ENCODE data around the gene CHPT1. TPM values are rescaled to one million over a fixed set of nuclear protein-coding genes. Genes with fewer than 3 reads are reported as not detected.

The CHPT1 gene
- total RNA-seq: 12.8 TPM
- 34.4 TPM for polyA plus RNA-seq
- long read RNA-seq, donor 1, partial matches to known transcripts: 0 of 1 reads
- long read RNA-seq, donor 1, other reads (novel, unspliced or antisense): 0 of 1 reads
- long read RNA-seq, donor 2: 0 reads
- long read RNA-seq, donor 3, partial matches to known transcripts: 0 of 1 reads
- long read RNA-seq, donor 3, other reads (novel, unspliced or antisense): 0 of 1 reads
- long read RNA-seq, donor 4, partial matches to known transcripts: 0 of 1 reads
- long read RNA-seq, donor 4, other reads (novel, unspliced or antisense): 0 of 1 reads
- long read RNA-seq, donor 5, transcript CHPT1-201 (9 exons, 1,585 nt): major isoform, 7 of 26 reads
- long read RNA-seq, donor 5, partial matches to known transcripts: 17 of 26 reads
- long read RNA-seq, donor 5, other reads (novel, unspliced or antisense): 0 of 26 reads
- long read RNA-seq, donor 6, partial matches to known transcripts: 0 of 3 reads
- long read RNA-seq, donor 6, other reads (novel, unspliced or antisense): 0 of 3 reads
- long read RNA-seq, donor 7, transcript CHPT1-201 (9 exons, 1,585 nt): major isoform, 6 of 7 reads
- long read RNA-seq, donor 7, partial matches to known transcripts: 0 of 7 reads
- long read RNA-seq, donor 7, other reads (novel, unspliced or antisense): 0 of 7 reads
- long read RNA-seq, donor 8, partial matches to known transcripts: 0 of 1 reads
- long read RNA-seq, donor 8, other reads (novel, unspliced or antisense): 0 of 1 reads
- long read RNA-seq, donor 9, transcript CHPT1-201 (9 exons, 1,585 nt): major isoform, 5 of 5 reads
- long read RNA-seq, donor 9, partial matches to known transcripts: 0 of 5 reads
- long read RNA-seq, donor 9, other reads (novel, unspliced or antisense): 0 of 5 reads
- long read RNA-seq, donor 10, partial matches to known transcripts: 11 of 16 reads
- long read RNA-seq, donor 10, other reads (novel, unspliced or antisense): 0 of 16 reads

GRCh38 chr12:101697197-101697929 lies at the start of gene CHPT1:
TSS of gene CHPT1 (plus strand) at chr12:101697640. CDS start at chr12:101697862, 222 bp downstream.
- H3K27ac ChIP-seq (ENCODE audit: low read depth in 1 of 2, low read length in 1 of 2): peak within 1 kb of the TSS in 1 of 2 donors; percentile 81
- DNase-seq (ENCODE audit: low read depth in 6 of 9, low spot score in 9 of 9): peak in 7 of 9 donors; percentile 27 to 67 (median 42)

DNA sequence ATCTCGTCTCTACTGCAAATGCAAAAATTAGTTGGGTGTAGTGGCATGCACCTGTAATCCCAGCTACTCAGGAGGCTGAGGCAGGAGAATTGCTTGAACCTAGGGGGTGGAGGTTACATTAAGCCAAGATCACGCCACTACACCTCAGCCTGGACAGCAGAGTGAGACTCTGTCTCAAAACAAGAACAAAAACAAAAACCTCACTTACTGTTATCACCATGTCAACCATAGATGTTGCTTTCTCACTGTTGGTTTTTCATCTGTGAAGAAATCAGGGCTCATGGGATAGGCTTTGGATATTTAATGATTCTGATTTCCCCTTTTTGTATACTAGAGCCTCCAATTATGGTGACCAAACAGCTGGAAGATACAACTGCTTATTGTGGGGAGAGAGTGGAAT lies 49.7 kb upstream of the CHPT1 start:
- WGBS: 94% methylated on average over 2 of the region's 2 CpGs
- Histone ChIP-seq H3K27ac (ENCODE audit: low read depth in 1 of 2, low read length in 1 of 2) (no peak overlapping the region), H3K9me3 (ENCODE audit: control insufficient read depth in 2 of 2, insufficient read depth in 1 of 2, low read length in 1 of 2) (no peaks in the 10 kb centered on the region), H3K27me3 (ENCODE audit: control insufficient read depth in 2 of 2, insufficient read depth in 1 of 2, low read length in 1 of 2) (peaks cover 0 to 2% of the 10 kb centered on the region in 2 donors), H3K4me1 (ENCODE audit: control insufficient read depth in 2 of 2, insufficient read depth in 2 of 2, low read length in 2 of 2) (peaks cover 0 to under 1% of the 10 kb centered on the region in 2 donors), H3K36me3 (ENCODE audit: control insufficient read depth in 2 of 2, insufficient read depth in 2 of 2, low read length in 1 of 2) (no peaks in the 10 kb centered on the region), H3K4me3 (ENCODE audit: low read length in 2 of 2) (no peak overlapping the region)
- no peak for DNase-seq (ENCODE audit: low read depth in 6 of 9, low spot score in 9 of 9)

More at GRCh38 chr12:101697197-101697929, at the start of gene CHPT1:
- H3K27me3 ChIP-seq (ENCODE audit: control insufficient read depth in 2 of 2, insufficient read depth in 1 of 2, low read length in 1 of 2): peaks cover 0 to 6% of the 10 kb centered on the region in 2 donors
- under 1% methylated on average over 80 of the region's 80 CpGs for WGBS
- no peaks in the 10 kb centered on the region for H3K9me3 ChIP-seq (ENCODE audit: control insufficient read depth in 2 of 2, insufficient read depth in 1 of 2, low read length in 1 of 2)
- H3K4me3 ChIP-seq (ENCODE audit: low read length in 2 of 2): peak within 1 kb of the TSS; percentile 65 to 89
- H3K4me1 ChIP-seq (ENCODE audit: control insufficient read depth in 2 of 2, insufficient read depth in 2 of 2, low read length in 2 of 2): peaks cover 5 to 11% of the 10 kb centered on the region in 2 donors
- H3K36me3 ChIP-seq (ENCODE audit: control insufficient read depth in 2 of 2, insufficient read depth in 2 of 2, low read length in 1 of 2): no peaks in the 10 kb centered on the region

DNA sequence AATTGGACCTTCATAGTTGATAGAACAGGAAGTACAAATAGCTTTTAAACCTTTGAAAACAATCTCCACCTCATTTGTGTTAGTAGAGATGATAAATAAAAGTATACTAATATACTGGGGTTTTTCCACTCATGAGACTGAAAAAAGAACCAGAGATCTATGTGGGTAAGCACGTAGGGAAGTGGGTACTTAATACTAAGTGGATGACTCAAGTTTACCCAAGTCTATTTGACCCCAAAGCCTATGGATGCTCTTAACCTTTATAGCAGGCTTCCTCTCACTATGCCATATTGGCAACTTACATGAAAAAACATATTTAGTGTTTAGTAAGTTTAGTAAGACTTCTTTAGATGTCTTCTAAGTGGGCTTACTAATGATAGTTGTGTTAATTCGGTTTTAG lies 49.2 kb upstream of the CHPT1 start:
- H3K4me3 ChIP-seq (ENCODE audit: low read length in 2 of 2): no peak overlapping the region
- no peak overlapping the region for H3K27ac ChIP-seq (ENCODE audit: low read depth in 1 of 2, low read length in 1 of 2)
- H3K36me3 ChIP-seq (ENCODE audit: control insufficient read depth in 2 of 2, insufficient read depth in 2 of 2, low read length in 1 of 2): no peaks in the 10 kb centered on the region
- WGBS: 89% methylated on average over 2 of the region's 2 CpGs
- no peaks in the 10 kb centered on the region for H3K27me3 ChIP-seq (ENCODE audit: control insufficient read depth in 2 of 2, insufficient read depth in 1 of 2, low read length in 1 of 2)
- DNase-seq (ENCODE audit: low read depth in 6 of 9, low spot score in 9 of 9): no peak
- no peaks in the 10 kb centered on the region for H3K9me3 ChIP-seq (ENCODE audit: control insufficient read depth in 2 of 2, insufficient read depth in 1 of 2, low read length in 1 of 2)
- no peaks in the 10 kb centered on the region for H3K4me1 ChIP-seq (ENCODE audit: control insufficient read depth in 2 of 2, insufficient read depth in 2 of 2, low read length in 2 of 2)

DNA sequence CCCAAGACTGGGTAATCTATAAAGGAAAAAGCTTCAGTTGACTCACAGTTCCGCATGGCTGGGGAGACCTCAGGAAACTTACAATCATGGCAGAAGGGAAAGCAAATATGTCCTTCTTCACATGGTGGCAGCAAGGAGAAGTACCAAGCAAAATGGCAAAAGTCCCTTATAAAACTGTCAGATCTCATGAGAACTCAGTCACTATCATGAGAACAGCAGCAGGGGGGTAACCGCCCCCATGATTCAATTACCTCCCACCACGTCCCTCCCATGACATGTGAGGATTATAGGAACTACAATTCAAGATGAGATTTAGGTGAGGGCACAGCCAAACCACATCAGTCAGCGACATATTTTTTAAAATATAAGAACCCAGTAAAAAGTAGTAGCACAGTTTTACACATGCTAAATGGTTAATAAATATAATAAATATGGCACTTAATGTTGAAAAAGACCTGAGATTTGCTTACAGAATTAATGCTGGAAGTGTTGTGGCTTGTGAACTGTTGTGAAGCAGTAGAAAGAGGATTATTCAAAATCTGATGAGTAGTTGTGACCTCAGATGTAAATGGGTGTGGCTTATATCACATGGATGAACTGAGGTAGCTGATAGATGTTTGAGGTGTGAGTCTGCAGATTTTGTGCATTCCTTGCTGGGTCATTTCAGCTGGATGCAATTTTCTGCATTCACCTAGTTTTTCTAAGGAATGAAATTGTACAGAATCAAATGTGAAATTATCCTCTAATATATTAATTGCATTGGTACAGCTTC lies 46.9 kb upstream of the CHPT1 start:
- Histone ChIP-seq H3K4me1 (ENCODE audit: control insufficient read depth in 2 of 2, insufficient read depth in 2 of 2, low read length in 2 of 2) (no peaks in the 10 kb centered on the region), H3K4me3 (ENCODE audit: low read length in 2 of 2) (no peak overlapping the region), H3K36me3 (ENCODE audit: control insufficient read depth in 2 of 2, insufficient read depth in 2 of 2, low read length in 1 of 2) (no peaks in the 10 kb centered on the region), H3K27ac (ENCODE audit: low read depth in 1 of 2, low read length in 1 of 2) (no peak overlapping the region), H3K27me3 (ENCODE audit: control insufficient read depth in 2 of 2, insufficient read depth in 1 of 2, low read length in 1 of 2) (no peaks in the 10 kb centered on the region), H3K9me3 (ENCODE audit: control insufficient read depth in 2 of 2, insufficient read depth in 1 of 2, low read length in 1 of 2) (no peaks in the 10 kb centered on the region)
- 81% methylated on average over 4 of the region's 4 CpGs for WGBS
- no peak for DNase-seq (ENCODE audit: low read depth in 6 of 9, low spot score in 9 of 9)

DNA sequence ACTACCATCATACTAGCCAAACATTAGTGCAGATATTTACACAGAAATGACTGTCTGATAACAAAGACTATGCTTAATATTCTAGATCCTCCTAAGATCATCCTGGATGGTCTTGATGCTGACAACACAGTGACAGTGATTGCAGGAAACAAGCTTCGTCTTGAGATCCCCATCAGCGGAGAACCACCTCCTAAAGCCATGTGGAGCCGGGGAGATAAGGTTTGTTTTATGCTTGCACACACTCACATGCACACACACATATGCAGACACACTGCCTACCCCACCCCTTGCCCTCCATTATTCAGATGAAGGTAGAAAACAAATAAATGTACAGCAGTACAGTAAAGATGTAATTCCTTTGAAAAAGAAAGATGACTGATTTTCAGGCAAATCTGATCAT lies 44.4 kb upstream of the CHPT1 start:
- no peak for DNase-seq (ENCODE audit: low read depth in 6 of 9, low spot score in 9 of 9)
- H3K27me3 ChIP-seq (ENCODE audit: control insufficient read depth in 2 of 2, insufficient read depth in 1 of 2, low read length in 1 of 2): no peaks in the 10 kb centered on the region
- H3K4me3 ChIP-seq (ENCODE audit: low read length in 2 of 2): no peak overlapping the region
- 92% methylated on average over 3 of the region's 3 CpGs for WGBS
- H3K4me1 ChIP-seq (ENCODE audit: control insufficient read depth in 2 of 2, insufficient read depth in 2 of 2, low read length in 2 of 2): no peaks in the 10 kb centered on the region
- H3K9me3 ChIP-seq (ENCODE audit: control insufficient read depth in 2 of 2, insufficient read depth in 1 of 2, low read length in 1 of 2): no peaks in the 10 kb centered on the region
- no peaks in the 10 kb centered on the region for H3K36me3 ChIP-seq (ENCODE audit: control insufficient read depth in 2 of 2, insufficient read depth in 2 of 2, low read length in 1 of 2)
- no peak overlapping the region for H3K27ac ChIP-seq (ENCODE audit: low read depth in 1 of 2, low read length in 1 of 2)

DNA sequence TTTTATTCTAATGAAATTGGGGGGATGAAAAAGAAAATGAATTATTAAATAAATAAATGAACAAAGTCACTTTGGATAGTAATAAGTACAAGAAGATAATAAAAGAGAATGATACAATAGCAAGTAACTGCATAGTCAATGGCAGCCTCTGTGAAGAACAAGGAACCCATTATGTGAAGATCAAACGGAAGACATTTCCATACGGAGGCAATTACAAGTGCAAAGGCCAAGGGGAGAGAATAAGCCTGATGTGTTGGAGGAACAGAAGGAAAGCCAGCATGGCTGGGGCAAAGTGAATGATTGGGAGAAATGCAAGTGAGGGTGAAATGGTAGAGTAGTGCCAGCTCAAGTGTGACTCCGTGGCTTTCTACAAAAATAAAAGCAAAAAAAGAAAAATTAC lies 43.9 kb upstream of the CHPT1 start:
- H3K4me3 ChIP-seq (ENCODE audit: low read length in 2 of 2): no peak overlapping the region
- H3K27me3 ChIP-seq (ENCODE audit: control insufficient read depth in 2 of 2, insufficient read depth in 1 of 2, low read length in 1 of 2): no peaks in the 10 kb centered on the region
- H3K9me3 ChIP-seq (ENCODE audit: control insufficient read depth in 2 of 2, insufficient read depth in 1 of 2, low read length in 1 of 2): no peaks in the 10 kb centered on the region
- H3K27ac ChIP-seq (ENCODE audit: low read depth in 1 of 2, low read length in 1 of 2): no peak overlapping the region
- no peak for DNase-seq (ENCODE audit: low read depth in 6 of 9, low spot score in 9 of 9)
- no peaks in the 10 kb centered on the region for H3K36me3 ChIP-seq (ENCODE audit: control insufficient read depth in 2 of 2, insufficient read depth in 2 of 2, low read length in 1 of 2)
- H3K4me1 ChIP-seq (ENCODE audit: control insufficient read depth in 2 of 2, insufficient read depth in 2 of 2, low read length in 2 of 2): no peaks in the 10 kb centered on the region
- WGBS: 76% methylated on average over 3 of the region's 3 CpGs

DNA sequence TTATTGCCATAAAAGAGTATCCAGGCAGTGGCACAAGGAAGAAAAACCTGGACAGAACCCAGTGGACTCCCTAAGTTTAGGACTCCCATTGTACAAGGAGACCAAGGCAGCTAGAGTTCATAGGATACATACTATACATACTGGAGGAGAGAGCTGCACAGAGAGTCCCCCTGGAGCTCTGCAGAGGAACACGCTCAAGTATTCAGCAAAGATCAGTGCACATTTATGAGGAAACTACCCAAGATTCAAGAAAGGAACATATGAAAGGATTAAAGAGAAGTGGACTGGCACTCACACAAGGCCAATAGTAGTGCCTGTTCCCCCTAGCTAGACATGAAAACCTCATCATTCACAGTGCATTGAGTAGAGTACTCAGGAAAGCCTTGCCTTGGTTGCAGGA lies 43.0 kb upstream of the CHPT1 start:
- H3K4me1 ChIP-seq (ENCODE audit: control insufficient read depth in 2 of 2, insufficient read depth in 2 of 2, low read length in 2 of 2): no peaks in the 10 kb centered on the region
- H3K27ac ChIP-seq (ENCODE audit: low read depth in 1 of 2, low read length in 1 of 2): no peak overlapping the region
- H3K4me3 ChIP-seq (ENCODE audit: low read length in 2 of 2): no peak overlapping the region
- no peaks in the 10 kb centered on the region for H3K27me3 ChIP-seq (ENCODE audit: control insufficient read depth in 2 of 2, insufficient read depth in 1 of 2, low read length in 1 of 2)
- WGBS: 92% methylated on average over 1 of the region's 1 CpG
- H3K9me3 ChIP-seq (ENCODE audit: control insufficient read depth in 2 of 2, insufficient read depth in 1 of 2, low read length in 1 of 2): no peaks in the 10 kb centered on the region
- no peaks in the 10 kb centered on the region for H3K36me3 ChIP-seq (ENCODE audit: control insufficient read depth in 2 of 2, insufficient read depth in 2 of 2, low read length in 1 of 2)
- no peak for DNase-seq (ENCODE audit: low read depth in 6 of 9, low spot score in 9 of 9)

GRCh38 chr12:101655393-101655792 lies 42.0 kb upstream of the CHPT1 start:
- Histone ChIP-seq H3K27ac (ENCODE audit: low read depth in 1 of 2, low read length in 1 of 2) (no peak overlapping the region), H3K27me3 (ENCODE audit: control insufficient read depth in 2 of 2, insufficient read depth in 1 of 2, low read length in 1 of 2) (no peaks in the 10 kb centered on the region), H3K4me1 (ENCODE audit: control insufficient read depth in 2 of 2, insufficient read depth in 2 of 2, low read length in 2 of 2) (no peaks in the 10 kb centered on the region), H3K4me3 (ENCODE audit: low read length in 2 of 2) (no peak overlapping the region), H3K36me3 (ENCODE audit: control insufficient read depth in 2 of 2, insufficient read depth in 2 of 2, low read length in 1 of 2) (no peaks in the 10 kb centered on the region), H3K9me3 (ENCODE audit: control insufficient read depth in 2 of 2, insufficient read depth in 1 of 2, low read length in 1 of 2) (no peaks in the 10 kb centered on the region)
- no peak for DNase-seq (ENCODE audit: low read depth in 6 of 9, low spot score in 9 of 9)
- WGBS: 65% methylated on average over 2 of the region's 2 CpGs
